Suppressor macrophage treated with lipopolysaccharide for 4 hours (primary cell): Measurements from ENCODE around the gene RNF213.

Experiments
- DNase-seq: peaks from one replicate; pipeline ENCODE4 v3.0.0-alpha.2; 2020

RNF213 gene

GRCh38 chr17:80439499-80439898, 178.8 kb downstream of the RNF213 start:
- DNase-seq, result no peak

GRCh38 chr17:80441133-80441578, 180.5 kb downstream of the RNF213 start:
- DNase-seq, result peak; percentile 30

- no peak for DNase-seq
Observed at GRCh38 chr17:80441598-80442322, 181.1 kb downstream of the RNF213 start.

GRCh38 chr17:80442323-80442659, 181.6 kb downstream of the RNF213 start:
- no peak for DNase-seq

- no peak for DNase-seq
Observed at GRCh38 chr17:80442764-80443163, 182.1 kb downstream of the RNF213 start.

GRCh38 chr17:80443498-80443897, 182.8 kb downstream of the RNF213 start:
- no peak for DNase-seq

- DNase-seq, result no peak
Observed at GRCh38 chr17:80443916-80444643, 183.4 kb downstream of the RNF213 start.

- DNase-seq, result no peak
Observed at GRCh38 chr17:80444644-80444979, 184.0 kb downstream of the RNF213 start.

GRCh38 chr17:80445007-80445725, 184.5 kb downstream of the RNF213 start:
- no peak for DNase-seq

- DNase-seq, result no peak
Observed at GRCh38 chr17:80445726-80446110, 185.1 kb downstream of the RNF213 start.

GRCh38 chr17:80446645-80447405, 186.2 kb downstream of the RNF213 start:
- DNase-seq, result no peak

- no peak for DNase-seq
Observed at GRCh38 chr17:80447790-80448189, 187.1 kb downstream of the RNF213 start.
